GM19438 (cell line): ENCODE results near the gene ZBTB7A.
"Not testable (repeated sequence)": the region's sequence is repeated elsewhere in the genome, so short reads cannot be mapped to it uniquely, and the experiment has no call there.

Source experiments
- ATAC-seq: cut with Tn5 transposase; IDR thresholded peaks from one replicate; pipeline ENCODE4 v1.9.1; 2021; ENCODE audit warnings: low read depth; ENCODE audit not compliant: unreplicated experiment

Gene ZBTB7A

GRCh38 chr19:4000798-4001197, 65.9 kb downstream of the ZBTB7A start:
- not testable (repeated sequence) for ATAC-seq

GRCh38 chr19:3998667-3999412, 67.9 kb downstream of the ZBTB7A start:
- not testable (repeated sequence) for ATAC-seq

- no peak for ATAC-seq
Observed at GRCh38 chr19:3995607-3996006, 71.1 kb downstream of the ZBTB7A start.
